Right hindlimb (tissue), 1 donor: ENCODE data around the gene PRDM15.

Experiments
- DNase-seq: peaks from one replicate; pipeline ENCODE4 v3.0.0-alpha.2; 2018

Gene PRDM15

GRCh38 chr21:41883582-41883981, 4.4 kb upstream of the PRDM15 start:
- DNase-seq: no peak

DNA sequence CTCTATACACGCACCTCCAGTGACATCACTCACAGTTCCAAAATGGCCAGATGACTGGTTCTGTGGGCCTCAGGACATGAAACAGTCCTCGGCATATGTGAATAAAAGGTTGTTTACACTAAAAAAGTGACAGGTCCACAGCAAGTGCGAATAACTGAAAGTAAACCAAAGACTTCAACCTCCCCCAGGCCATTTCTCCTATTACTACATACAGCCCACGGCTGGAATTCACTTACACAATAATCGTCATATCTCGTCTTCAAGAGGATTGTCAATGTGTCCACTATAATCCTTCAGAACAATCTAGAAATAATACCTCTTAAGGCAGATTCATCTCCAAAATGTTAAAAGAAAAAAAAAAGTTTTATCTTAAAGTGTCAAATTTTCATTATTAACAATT, 1.9 kb upstream of the PRDM15 start:
- no peak for DNase-seq

- DNase-seq: no peak
These were observed 1.0 kb upstream of the PRDM15 start for GRCh38 chr21:41880153-41880552.

DNA sequence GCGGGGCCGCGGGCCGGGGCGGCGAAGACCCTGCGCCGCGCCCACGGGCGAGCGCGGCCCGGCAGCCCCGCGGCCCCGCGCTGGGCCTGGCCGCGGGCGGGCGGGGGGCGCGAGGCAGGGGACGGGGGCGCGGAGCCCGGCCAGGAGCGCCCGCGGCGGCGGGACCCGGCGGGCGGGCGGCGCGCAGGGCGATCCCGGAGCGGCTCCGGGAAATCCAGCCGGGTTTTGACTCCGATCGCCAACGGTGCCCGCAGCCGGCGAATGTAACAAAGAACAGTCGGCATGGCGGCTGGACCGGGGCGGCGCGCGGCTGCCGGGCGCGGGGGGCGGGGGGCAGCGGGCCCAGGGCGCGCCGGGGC, 334 bp downstream of the PRDM15 start:
- peak; percentile 91 for DNase-seq

DNA sequence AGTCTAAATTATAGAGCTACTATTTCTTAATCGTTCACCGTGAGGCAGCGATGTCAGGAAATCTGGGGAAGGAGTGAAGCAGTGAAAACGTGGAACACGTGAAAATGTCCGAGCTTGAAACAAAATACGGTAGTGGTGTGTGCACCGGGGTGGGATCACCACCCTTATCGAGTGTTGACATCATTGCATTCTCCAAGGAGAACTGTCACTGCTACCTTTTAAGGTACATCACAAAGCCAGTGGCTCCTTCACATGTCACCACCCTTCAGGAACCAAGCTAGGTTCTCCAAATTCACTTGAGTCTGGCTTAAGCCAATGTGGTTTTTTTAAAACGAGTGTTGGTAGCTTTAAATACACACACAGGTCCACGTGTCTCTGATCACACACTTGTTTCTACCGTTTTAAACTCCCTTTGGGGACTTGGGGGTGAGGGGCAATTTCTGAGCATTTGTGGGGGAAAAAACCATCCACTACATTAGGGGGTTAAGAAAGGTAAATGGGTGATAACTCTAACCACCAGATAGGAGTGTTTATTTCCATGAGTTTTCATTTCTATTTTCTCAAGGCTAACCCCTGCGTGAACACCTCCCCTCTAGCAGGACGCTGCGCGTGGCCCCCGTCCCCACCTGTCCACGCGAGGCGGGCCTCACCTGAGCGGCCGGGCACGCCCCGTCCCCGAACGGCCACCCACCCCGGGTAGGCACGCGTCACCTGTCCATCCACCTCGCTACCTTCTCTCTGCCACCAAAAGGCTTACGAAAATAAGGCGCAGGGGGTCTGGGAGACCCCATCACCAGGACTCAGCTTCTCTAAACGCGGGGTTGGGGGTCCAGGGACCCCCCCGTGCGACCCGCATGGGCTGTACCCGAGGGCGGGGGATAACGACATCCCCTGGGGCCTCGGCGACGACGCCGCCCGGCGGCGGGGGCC, 978 bp downstream of the PRDM15 start:
- no peak for DNase-seq

GRCh38 chr21:41876928-41877652, 2.1 kb downstream of the PRDM15 start:
- DNase-seq: no peak

- DNase-seq: no peak
These were observed 2.7 kb downstream of the PRDM15 start for GRCh38 chr21:41876396-41876795.

DNA sequence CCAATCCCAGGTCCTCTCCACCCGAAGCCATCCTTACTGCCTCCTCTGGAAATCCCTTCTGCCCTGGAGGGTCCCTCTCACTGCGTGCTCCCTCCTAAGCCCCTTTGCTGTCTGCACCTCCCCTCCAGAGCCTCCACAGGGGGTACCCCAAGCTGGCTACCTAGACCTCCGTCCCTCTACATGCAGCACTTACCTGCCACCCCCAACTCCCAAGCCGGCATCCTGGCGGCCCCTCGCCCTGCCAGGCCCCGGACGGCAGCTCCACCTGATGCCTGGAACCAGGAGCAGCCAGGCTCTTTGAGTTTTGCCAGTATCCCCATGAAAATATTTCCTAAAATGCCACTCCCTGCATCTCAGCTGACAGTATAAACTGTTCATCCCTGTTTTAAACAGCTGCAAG, 4.1 kb downstream of the PRDM15 start:
- no peak for DNase-seq

GRCh38 chr21:41874611-41875010, 4.5 kb downstream of the PRDM15 start:
- DNase-seq: no peak

DNA sequence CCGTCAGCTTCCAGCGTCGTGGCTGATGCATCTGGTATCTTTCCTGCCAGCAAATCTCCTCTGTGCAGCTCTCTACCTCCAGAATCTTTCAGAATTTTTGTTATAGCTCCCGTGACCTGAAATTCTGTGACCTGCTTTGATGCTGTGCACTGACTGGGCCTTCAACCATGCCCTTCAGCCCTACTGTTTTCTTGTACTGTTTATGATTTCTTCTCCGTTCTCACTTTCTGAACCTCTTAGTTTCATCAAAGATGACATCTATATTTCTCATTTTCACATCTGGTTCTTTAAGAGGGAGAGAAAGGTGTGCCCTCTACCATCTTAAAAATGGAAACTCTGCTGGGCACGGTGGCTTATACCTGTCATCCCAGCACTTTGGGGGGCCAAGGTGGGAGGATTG, 5.7 kb downstream of the PRDM15 start:
- no peak for DNase-seq

DNA sequence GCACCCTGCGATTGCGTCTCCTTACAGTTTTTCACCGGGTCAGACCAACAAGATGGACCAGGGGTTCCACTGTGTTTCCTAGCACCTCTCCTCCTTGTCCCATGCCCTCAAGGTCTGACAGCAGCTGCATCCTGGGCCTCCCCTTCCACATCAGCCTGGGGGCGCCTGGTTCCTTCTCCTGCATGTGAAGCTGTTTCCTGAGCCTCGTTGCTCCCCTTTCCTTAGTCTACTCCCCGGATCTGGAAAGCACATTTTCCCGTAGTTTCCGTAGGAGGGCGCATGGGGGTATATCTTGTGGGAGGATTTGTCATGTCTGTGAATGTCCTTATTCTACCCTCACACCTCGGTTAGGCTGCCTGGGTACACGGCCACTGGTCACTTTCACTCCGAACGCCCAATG, 6.1 kb downstream of the PRDM15 start:
- DNase-seq: no peak

- DNase-seq: no peak
These were observed 7.7 kb downstream of the PRDM15 start for GRCh38 chr21:41871293-41872030.

GRCh38 chr21:41869771-41870170, 9.4 kb downstream of the PRDM15 start:
- no peak for DNase-seq

DNA sequence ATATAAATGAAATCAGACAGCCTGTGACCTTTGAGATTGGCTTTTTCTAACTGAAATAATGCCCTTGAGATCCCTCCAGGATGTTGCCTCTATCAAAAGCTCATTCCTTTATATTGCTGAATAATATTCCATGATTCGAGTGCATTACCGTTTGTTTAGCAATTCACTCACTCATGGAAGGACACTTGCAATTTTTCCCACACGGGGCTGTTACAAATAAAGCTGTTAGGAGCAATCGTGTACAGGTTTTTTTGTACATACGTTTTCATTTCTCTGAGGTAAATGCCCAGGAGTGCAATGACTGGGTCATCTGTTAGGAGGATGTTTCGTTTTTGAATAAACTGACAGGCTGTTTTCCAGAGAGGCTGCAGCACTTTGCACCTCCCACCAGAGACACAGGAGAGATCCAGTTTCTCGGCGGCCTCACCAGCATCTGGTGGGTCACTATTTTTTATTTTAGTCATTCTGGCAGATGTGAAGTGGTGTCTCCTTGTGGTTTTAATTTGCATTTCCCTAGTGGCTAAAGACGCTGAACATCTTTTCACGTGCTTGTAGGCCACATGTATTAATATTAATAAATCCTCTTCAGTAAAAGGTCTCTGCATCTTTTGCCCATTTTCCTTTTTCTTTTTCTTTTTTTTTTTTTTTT, 11.0 kb downstream of the PRDM15 start:
- no peak for DNase-seq

DNA sequence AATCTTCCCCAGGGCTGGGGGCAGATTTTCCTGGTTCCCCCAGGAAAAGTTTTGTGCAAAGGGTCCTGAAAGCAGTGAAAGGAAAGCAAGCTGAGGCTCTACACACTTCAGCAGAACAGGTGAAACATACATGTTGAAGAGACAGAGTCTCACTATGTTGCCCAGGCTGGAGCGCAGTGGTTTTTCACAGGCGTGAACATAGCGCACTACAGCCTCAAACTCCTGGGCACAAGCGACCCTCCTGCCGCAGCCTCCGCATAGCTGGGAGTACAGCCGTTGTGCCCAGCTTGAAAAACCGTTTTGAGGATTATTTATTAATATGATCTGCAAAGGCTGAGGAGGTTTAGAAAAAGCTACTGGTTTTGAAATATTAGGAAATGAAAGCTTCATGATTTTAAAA, 11.8 kb downstream of the PRDM15 start:
- DNase-seq: no peak

GRCh38 chr21:41866274-41866809, 12.8 kb downstream of the PRDM15 start:
- no peak for DNase-seq

- DNase-seq: no peak
These were observed 14.0 kb downstream of the PRDM15 start for GRCh38 chr21:41865002-41865777.

DNA sequence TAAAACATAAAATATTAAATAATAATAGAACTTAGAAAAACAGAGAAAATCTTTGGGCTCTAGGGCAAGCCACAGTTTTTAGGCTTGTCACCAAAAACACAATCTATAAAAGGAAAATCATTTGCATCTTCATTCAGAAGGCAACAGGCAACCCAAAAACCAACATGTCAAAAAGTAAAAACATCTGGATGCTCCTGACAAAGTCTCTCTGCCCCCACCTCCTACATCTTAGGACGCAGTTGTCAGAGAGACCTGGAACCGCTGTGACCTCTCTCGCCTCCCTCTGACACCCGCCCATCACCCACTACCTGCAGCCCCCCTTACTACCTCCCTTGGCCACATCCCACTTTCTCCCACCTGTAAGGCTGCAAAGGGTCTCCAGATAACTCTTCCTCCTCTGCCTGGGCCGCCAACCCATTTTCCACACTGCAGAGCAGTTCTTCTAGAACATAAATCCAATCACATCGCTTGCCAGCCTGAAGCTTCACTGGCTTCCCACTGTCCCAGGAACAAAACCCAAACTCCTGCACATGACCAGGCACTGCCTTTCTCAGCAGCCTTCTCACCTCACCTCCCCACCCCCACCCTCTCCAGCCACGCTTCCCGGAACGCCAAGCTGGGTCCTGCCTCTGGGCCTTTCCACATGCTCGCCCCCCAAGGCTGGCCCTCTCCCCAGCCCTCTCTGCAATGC, 14.7 kb downstream of the PRDM15 start:
- DNase-seq: no peak

GRCh38 chr21:41863439-41863740, 15.8 kb downstream of the PRDM15 start:
- no peak for DNase-seq

GRCh38 chr21:41861987-41862386, 17.2 kb downstream of the PRDM15 start:
- DNase-seq: no peak

DNA sequence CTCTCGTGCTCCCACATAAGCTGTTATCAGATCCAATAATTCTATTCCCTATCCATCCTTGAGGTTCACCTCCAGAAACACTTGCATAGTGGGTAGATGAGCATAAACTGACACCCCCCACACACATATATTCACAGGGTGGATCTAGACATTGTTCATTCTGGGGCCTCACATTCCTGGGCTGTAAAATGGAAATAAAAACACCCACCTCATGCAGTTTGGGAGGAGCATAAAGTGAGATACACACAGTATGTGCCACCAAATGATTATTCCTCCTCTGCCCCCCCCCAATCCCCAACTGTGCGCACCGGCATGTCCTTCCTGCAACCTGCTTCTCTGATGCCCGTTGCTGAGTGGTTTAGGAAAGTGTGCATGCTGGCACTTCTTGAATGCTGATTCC, 17.9 kb downstream of the PRDM15 start:
- no peak for DNase-seq
